Activated CD4-positive, CD25-positive, alpha-beta regulatory T cell treated with anti-CD3 and anti-CD28 coated beads, Interleukin-2, amount 50 U/mL, for 24 hours (primary cell): ENCODE data around the gene ITGB6.
"Not testable (repeated sequence)": the region's sequence is repeated elsewhere in the genome, so short reads cannot be mapped to it uniquely, and the experiment has no call there.

ENCODE experiments used
- ATAC-seq, 2 donors: fragments of 150-1000 bp; cut with Tn5 transposase; one replicate each; pipeline ENCODE4 v1.10.0; 2021; ENCODE audit warnings: mild to moderate bottlenecking in 1 of 2, moderate library complexity in 1 of 2

The ITGB6 gene

GRCh38 chr2:160220545-160221009 lies 20.5 kb upstream of the ITGB6 start:
- peak; percentile 5 to 10 for ATAC-seq

GRCh38 chr2:160220026-160220425 lies 20.0 kb upstream of the ITGB6 start:
- peak; percentile 14 to 21 for ATAC-seq

- ATAC-seq: no peak
Observed at GRCh38 chr2:160214461-160215445, 14.7 kb upstream of the ITGB6 start.

- no peak for ATAC-seq
Observed at GRCh38 chr2:160213511-160213910, 13.4 kb upstream of the ITGB6 start.

- peak; percentile 57 to 64 for ATAC-seq
Observed at GRCh38 chr2:160210599-160211138, 10.6 kb upstream of the ITGB6 start.

- ATAC-seq: peak in 1 of 2 donors; percentile 18
Observed at GRCh38 chr2:160209516-160209856, 9.4 kb upstream of the ITGB6 start.

- no peak for ATAC-seq
Observed at GRCh38 chr2:160208655-160209515, 8.8 kb upstream of the ITGB6 start.

- peak; percentile 27 to 35 for ATAC-seq
Observed at GRCh38 chr2:160207804-160208654, 8.0 kb upstream of the ITGB6 start.

- no peak for ATAC-seq
Observed at GRCh38 chr2:160207271-160207670, 7.2 kb upstream of the ITGB6 start.

GRCh38 chr2:160206436-160206835 lies 6.4 kb upstream of the ITGB6 start:
- ATAC-seq: no peak

- no peak for ATAC-seq
Observed at GRCh38 chr2:160205505-160205904, 5.4 kb upstream of the ITGB6 start.

GRCh38 chr2:160203422-160203821 lies 3.4 kb upstream of the ITGB6 start:
- ATAC-seq: no peak

GRCh38 chr2:160203007-160203406 lies 2.9 kb upstream of the ITGB6 start:
- no peak for ATAC-seq

- no peak for ATAC-seq
Observed at GRCh38 chr2:160201849-160202539, 1.9 kb upstream of the ITGB6 start.

GRCh38 chr2:160200921-160201320 lies 849 bp upstream of the ITGB6 start:
- ATAC-seq: no peak

- no peak for ATAC-seq
Observed at GRCh38 chr2:160199053-160199452, 1.0 kb downstream of the ITGB6 start.

GRCh38 chr2:160197587-160197986 lies 2.5 kb downstream of the ITGB6 start:
- ATAC-seq: no peak

GRCh38 chr2:160194946-160195345 lies 5.1 kb downstream of the ITGB6 start:
- peak in 1 of 2 donors; percentile 24 for ATAC-seq

GRCh38 chr2:160194351-160194750 lies 5.7 kb downstream of the ITGB6 start:
- no peak for ATAC-seq

- not testable (repeated sequence) for ATAC-seq
Observed at GRCh38 chr2:160181146-160181836, 18.8 kb downstream of the ITGB6 start.

- not testable (repeated sequence) for ATAC-seq
Observed at GRCh38 chr2:160180690-160181089, 19.4 kb downstream of the ITGB6 start.
